ENCODE results near the gene POLD1. TPM values are rescaled to one million over a fixed set of nuclear protein-coding genes. Genes with fewer than 3 reads are reported as not detected.

The POLD1 gene
- total and polyA plus RNA-seq, 2 of the 13 experiments (the other 11 are each of a cell fraction or from before 2014, with no cell fraction given), result 17.4 to 54.0 TPM

DNA sequence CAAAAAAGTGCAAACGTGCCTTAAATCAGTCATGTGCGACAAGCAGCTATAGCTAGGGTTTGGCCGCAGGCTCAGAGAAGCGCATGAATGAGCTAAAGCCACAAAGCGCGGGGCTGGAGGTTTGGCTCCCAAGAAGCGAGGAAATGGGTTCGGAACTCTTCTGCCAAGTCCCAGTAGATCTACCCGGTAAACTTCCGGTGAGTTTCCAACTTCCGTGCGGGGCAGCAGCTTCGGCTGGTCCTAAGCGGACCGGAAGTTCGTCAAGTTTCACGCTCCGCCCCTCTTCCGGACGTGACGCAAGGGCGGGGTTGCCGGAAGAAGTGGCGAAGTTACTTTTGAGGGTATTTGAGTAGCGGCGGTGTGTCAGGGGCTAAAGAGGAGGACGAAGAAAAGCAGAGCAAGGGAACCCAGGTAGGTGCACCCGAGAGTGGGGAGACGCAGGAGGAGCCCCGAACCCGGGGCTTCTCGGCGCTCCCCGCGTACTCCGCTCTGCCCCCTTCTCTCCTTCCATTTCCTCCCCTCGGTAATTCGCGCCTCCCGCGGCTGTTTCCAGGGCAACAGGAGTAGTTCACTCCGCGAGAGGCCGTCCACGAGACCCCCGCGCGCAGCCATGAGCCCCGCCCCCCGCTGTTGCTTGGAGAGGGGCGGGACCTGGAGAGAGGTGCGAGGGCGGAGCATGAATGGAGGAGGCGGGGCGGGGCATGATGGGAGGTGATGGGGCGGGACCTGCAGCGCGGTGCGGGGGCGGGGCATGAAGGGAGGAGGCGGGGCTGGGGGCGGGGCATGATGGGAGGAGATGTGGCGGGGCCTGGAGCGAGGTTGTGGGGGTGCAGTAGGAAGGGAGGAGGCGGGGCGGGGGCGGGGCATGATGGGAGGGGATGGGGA lies 7.7 kb upstream of the POLD1 start, which contains the start of gene NR1H2 (continued):
- TF ChIP-seq AGO1 (IDR thresholded peaks at IDR 0.05; ENCODE audit: low read depth, low read length, poor library complexity, severe bottlenecking) (peak; percentile 56), CCDC6 (CRISPR knock-in tag; IDR thresholded peaks at IDR 0.05) (peak; percentile 70; the same call in 1 of the 2 replicates), FOXO1 (CRISPR knock-in tag; IDR thresholded peaks at IDR 0.05) (no peak), ZNF205 (CRISPR knock-in tag; IDR thresholded peaks at IDR 0.05) (no peak; the same call in 1 of the 2 replicates), ZNF101 (CRISPR knock-in tag; IDR thresholded peaks at IDR 0.05; ENCODE audit: borderline replicate concordance, low read depth) (no peak), PBX2 (CRISPR knock-in tag; IDR thresholded peaks at IDR 0.05) (no peak), ZNF337 (CRISPR knock-in tag; IDR thresholded peaks at IDR 0.05; ENCODE audit: borderline replicate concordance, low read depth) (no peak), SP5 (CRISPR knock-in tag; IDR thresholded peaks at IDR 0.05; ENCODE audit: borderline replicate concordance, low read depth) (peak; percentile 53; the same call in 1 of the 2 replicates), SALL1 (CRISPR knock-in tag; IDR thresholded peaks at IDR 0.05) (peak; percentile 77), SRSF9 (IDR thresholded peaks at IDR 0.05; ENCODE audit: borderline replicate concordance, insufficient read depth, low read depth, low read length, poor library complexity, severe bottlenecking) (no peak), FOXC1 (CRISPR knock-in tag; IDR thresholded peaks at IDR 0.05; ENCODE audit: borderline replicate concordance) (peak; percentile 88), ZNF724P (CRISPR knock-in tag; IDR thresholded peaks at IDR 0.05; ENCODE audit: borderline replicate concordance) (no peak), ISX (CRISPR knock-in tag; conservative IDR thresholded peaks at IDR 0.05) (no peak), NFE2L1 (CRISPR knock-in tag; IDR thresholded peaks at IDR 0.05; ENCODE audit: borderline replicate concordance) (no peak), ZNF282 (IDR thresholded peaks at IDR 0.05; ENCODE audit: partially characterized antibody) (no peak), TARDBP (CRISPR knock-in tag; IDR thresholded peaks at IDR 0.05) (peak; percentile 44; the same call in 1 of the 2 replicates), U2AF2 (IDR thresholded peaks at IDR 0.05; ENCODE audit: low read depth, low read length) (no peak), KDM6A (CRISPR knock-in tag; IDR thresholded peaks at IDR 0.05; ENCODE audit: low read depth) (no peak), KAT8 (CRISPR knock-in tag; IDR thresholded peaks at IDR 0.05) (peak; percentile 99), ZNF160 (CRISPR knock-in tag; IDR thresholded peaks at IDR 0.05) (no peak), ARID2 (CRISPR knock-in tag; IDR thresholded peaks at IDR 0.05; ENCODE audit: borderline replicate concordance) (no peak), POLR2AphosphoS2 (IDR thresholded peaks at IDR 0.05; ENCODE audit: low read depth, low read length) (no peak), SOX5 (CRISPR knock-in tag; IDR thresholded peaks at IDR 0.05; ENCODE audit: borderline replicate concordance) (peak; percentile 36; the same call in 1 of the 2 replicates)
- TF ChIP-seq, protein P1, sequence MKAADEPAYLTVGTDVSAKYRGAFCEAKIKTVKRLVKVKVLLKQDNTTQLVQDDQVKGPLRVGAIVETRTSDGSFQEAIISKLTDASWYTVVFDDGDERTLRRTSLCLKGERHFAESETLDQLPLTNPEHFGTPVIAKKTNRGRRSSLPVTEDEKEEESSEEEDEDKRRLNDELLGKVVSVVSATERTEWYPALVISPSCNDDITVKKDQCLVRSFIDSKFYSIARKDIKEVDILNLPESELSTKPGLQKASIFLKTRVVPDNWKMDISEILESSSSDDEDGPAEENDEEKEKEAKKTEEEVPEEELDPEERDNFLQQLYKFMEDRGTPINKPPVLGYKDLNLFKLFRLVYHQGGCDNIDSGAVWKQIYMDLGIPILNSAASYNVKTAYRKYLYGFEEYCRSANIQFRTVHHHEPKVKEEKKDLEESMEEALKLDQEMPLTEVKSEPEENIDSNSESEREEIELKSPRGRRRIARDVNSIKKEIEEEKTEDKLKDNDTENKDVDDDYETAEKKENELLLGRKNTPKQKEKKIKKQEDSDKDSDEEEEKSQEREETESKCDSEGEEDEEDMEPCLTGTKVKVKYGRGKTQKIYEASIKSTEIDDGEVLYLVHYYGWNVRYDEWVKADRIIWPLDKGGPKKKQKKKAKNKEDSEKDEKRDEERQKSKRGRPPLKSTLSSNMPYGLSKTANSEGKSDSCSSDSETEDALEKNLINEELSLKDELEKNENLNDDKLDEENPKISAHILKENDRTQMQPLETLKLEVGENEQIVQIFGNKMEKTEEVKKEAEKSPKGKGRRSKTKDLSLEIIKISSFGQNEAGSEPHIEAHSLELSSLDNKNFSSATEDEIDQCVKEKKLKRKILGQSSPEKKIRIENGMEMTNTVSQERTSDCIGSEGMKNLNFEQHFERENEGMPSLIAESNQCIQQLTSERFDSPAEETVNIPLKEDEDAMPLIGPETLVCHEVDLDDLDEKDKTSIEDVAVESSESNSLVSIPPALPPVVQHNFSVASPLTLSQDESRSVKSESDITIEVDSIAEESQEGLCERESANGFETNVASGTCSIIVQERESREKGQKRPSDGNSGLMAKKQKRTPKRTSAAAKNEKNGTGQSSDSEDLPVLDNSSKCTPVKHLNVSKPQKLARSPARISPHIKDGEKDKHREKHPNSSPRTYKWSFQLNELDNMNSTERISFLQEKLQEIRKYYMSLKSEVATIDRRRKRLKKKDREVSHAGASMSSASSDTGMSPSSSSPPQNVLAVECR (CRISPR knock-in tag; IDR thresholded peaks at IDR 0.05; ENCODE audit: borderline replicate concordance), result peak; percentile 91
- TF ChIP-seq, protein P2, sequence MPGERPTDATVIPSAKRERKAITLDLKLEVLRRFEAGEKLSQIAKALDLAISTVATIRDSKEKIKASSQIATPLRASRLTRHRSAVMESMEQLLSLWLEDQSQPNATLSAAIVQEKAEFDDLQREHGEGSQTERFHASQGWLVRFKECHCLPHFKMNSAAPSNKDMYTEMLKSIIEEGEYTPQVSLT (CRISPR knock-in tag; IDR thresholded peaks at IDR 0.05; ENCODE audit: borderline replicate concordance, low read depth), result no peak

Measured in HepG2 (cell line).